HG03135 (cell line): ENCODE measurements around the gene LYSET.
"Not testable (repeated sequence)": the region's sequence is repeated elsewhere in the genome, so short reads cannot be mapped to it uniquely, and the experiment has no call there.

Source experiments
- ATAC-seq: cut with Tn5 transposase; IDR thresholded peaks from one replicate; pipeline ENCODE4 v1.9.1; 2021; ENCODE audit warnings: mild to moderate bottlenecking, moderate library complexity; ENCODE audit not compliant: unreplicated experiment

The LYSET gene

GRCh38 chr14:93184391-93185348, at the start of gene LYSET, which contains the start of gene MOAP1:
TSS of gene LYSET (plus strand) at chr14:93185317. CDS start at chr14:93185406, 89 bp downstream.
TSS of gene MOAP1 (minus strand) at chr14:93184897. CDS start at chr14:93184242, 655 bp downstream.
- ATAC-seq: peak; percentile 83

- no peak for ATAC-seq
These were observed 49.7 kb upstream of the LYSET start for GRCh38 chr14:93135399-93135798.

GRCh38 chr14:93136009-93136408, 49.1 kb upstream of the LYSET start:
- ATAC-seq: no peak

- not testable (repeated sequence) for ATAC-seq
These were observed 48.6 kb upstream of the LYSET start for GRCh38 chr14:93136508-93136907.

GRCh38 chr14:93137864-93138263, 47.3 kb upstream of the LYSET start:
- no peak for ATAC-seq

GRCh38 chr14:93142854-93143652, 42.1 kb upstream of the LYSET start:
- no peak for ATAC-seq

- ATAC-seq: no peak
These were observed 39.0 kb upstream of the LYSET start for GRCh38 chr14:93146119-93146518.

- ATAC-seq: no peak
These were observed 36.1 kb upstream of the LYSET start for GRCh38 chr14:93148979-93149378.

GRCh38 chr14:93150227-93151208, 34.6 kb upstream of the LYSET start:
- no peak for ATAC-seq

- ATAC-seq: no peak
These were observed 32.0 kb upstream of the LYSET start for GRCh38 chr14:93153121-93153520.

- no peak for ATAC-seq
These were observed 29.4 kb upstream of the LYSET start for GRCh38 chr14:93155667-93156066.

GRCh38 chr14:93156693-93157369, 28.3 kb upstream of the LYSET start:
- ATAC-seq: no peak

GRCh38 chr14:93158349-93158748, 26.8 kb upstream of the LYSET start:
- ATAC-seq: not testable (repeated sequence)

GRCh38 chr14:93159625-93160352, 25.3 kb upstream of the LYSET start:
- not testable (repeated sequence) for ATAC-seq

- no peak for ATAC-seq
These were observed 24.7 kb upstream of the LYSET start for GRCh38 chr14:93160353-93160801.

- ATAC-seq: no peak
These were observed 23.6 kb upstream of the LYSET start for GRCh38 chr14:93161411-93161940.

GRCh38 chr14:93163564-93163963, 21.6 kb upstream of the LYSET start:
- no peak for ATAC-seq
